HTERT RPE-1 (cell line): ENCODE measurements around the gene PRKN.

Experiments
- in situ Hi-C: fragments of 300-500 bp; cut with MboI; formaldehyde crosslinking; loops from 4 replicates; pipeline ENCODE4 v1.14.3; 2020; ENCODE audit warnings: low sequenced_read_pairs

Gene PRKN

DNA sequence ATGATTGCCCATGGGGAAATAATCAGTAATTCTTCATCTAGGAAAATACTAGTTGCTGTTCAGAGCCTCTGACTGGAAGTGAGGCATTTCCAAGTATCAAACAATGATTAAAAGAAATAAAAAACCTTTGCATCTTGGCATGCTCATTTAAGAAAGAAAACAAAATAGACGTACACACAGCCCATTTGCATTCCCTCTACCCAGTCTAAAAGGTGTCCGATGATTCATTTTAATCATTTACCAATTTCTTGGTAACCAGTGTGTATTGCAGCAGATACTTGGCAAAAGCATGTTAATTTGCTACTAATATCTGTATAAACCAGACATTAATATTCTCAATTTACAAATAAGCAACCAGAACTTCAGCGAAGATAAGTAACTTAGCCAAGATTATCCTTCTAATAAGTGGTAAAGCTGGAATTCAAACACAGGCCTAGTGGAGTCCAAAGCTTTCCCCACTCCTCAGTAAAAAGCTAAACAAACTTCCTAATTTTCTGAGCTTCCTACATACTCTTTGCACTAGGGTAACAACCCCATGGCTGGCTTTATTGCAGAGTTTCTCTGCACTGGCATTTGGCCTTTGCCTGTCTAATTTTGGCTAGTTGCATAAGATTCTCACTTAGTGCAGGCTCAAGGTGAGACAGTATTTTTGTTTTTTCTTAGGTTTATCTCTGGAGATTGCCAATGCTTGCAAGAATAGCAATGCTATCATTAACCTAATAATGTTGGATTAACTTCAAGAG, 338.1 kb downstream of the PRKN start:
- in situ Hi-C loops, result no loop called here

DNA sequence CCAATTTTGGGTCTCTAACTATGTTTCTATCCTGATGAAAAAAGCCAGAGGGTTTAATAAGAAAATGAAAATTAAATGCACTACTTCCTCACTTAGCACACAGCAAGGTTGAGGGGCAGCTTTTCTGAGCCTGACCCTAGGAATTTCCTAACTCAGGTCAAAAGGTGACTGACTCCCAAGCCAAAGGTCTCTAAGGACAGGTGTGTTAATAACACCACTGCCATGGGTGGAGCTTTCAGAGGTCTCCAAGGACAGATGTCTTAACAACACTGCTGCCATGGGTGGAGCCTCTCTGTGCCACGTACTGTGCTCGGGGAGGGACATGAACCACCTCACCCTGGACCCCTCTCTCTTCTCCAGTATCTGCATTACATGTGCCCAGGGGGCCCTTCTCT, 339.2 kb downstream of the PRKN start:
- in situ Hi-C loops, result no loop called here

DNA sequence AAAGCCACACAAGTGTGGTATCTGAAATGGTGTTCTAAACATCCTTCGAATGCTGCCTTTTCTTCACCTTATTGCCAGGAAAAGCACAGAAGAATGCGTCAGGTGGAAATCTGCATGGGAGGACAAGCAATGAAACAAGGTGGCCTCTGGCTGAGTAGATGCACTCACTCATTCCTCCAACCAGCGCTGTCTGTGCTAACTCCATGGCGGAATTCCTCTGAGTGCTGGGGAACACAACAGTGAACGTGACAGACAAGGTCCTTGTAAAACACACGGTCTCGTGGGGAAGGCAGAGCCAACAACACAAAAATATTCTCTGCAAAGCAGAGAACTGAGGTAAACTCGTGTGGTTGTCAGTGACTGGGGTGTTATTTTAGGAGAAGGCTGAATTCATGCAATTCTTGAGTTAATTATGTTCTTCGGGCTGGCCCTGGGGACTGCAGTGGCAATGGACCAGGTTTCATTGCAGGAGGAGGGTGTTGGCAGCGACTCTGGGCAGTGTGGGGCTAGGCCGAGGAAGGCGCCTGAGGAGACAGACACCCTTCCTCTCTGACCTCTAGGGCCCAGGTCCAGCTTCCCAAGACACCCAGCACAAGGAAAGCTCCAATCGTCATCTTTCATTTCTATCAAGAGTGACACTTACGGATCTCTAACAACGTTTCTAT, 339.7 kb downstream of the PRKN start:
- in situ Hi-C loops, result no loop called here

DNA sequence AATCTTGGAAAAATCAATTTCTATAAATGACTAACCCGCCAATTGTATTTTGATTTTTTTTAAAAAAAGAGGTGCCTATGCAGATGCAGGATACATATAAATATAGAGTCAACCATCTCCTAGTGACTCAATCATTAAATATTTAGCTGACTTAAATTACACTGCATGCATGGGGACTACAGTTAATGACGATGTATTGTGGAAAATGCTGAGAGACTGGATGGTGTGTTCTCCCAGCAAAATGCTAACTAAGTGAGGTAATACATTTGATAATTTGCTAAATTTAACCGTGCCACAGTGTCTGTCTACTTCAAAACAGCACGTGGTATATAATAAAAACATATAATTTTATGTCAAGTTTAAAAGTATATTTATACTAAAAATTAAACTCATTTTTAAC, 341.6 kb downstream of the PRKN start:
- in situ Hi-C loops, result no loop called here

DNA sequence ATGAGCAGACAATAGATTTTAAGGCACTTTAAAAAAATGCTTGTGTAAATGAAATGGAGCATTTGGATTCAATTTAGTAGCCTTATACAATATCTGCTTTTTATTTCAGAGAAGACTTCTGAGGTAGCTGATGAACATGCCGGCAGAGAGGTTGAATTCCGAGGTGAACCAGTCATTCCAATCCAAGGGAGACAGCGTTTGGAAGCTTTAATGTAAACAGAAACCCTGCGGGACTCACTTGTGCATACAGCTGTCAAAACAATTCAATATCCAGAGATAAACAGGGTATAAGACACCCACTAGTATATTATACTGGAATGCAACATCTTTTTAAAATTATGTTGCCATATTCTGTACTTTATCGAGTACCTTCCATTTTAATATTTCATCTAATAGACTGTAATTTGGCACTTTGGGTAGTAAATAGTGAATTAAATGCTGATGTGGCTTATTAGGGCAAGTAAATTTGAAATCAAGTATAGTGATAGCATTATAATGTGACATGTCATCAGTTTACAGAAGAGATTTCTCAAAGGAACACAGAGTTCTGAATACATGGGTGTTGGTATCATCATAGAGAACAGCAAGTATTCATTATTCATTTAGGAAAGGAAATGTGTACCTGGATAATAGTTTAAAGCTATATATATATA, 347.7 kb downstream of the PRKN start:
- in situ Hi-C loops, result no loop called here

DNA sequence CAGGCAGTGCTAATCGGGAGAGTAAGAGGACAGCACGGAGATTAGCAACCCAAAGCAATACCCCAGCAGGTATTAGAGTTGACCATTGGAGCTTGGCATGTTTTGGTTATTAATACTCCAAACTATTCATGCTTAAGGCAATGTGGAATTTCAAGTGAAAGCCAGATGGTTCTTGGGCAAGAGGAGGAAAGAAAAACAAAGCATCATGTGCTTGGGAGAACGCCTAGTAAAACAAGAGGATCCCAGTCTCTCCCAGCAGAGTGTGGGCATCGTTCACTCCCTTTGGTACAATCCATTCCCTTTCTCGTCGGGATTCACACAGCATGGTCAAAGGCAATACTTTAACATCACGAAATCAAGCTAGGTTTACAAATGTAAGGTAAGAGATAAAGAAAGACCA, 349.8 kb downstream of the PRKN start:
- in situ Hi-C loops, result no loop called here

DNA sequence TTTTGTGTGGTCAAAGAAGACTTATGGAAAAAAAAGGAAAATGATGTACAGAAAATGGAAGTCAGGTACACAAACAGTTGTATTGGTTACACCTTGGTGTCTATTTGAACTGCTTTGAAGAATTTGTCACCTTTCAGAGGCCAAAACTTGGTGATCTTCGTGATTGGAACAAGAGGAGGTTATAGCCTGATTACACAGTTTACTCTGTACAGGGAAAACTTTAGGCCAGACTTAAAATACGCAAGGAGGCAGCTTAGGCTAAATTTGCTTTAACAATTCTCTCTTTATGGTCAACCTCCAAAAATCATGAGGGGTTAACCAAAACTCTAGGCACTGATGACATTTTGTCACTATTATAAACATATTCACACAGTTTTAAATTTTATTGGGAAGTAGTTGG, 353.7 kb downstream of the PRKN start:
- in situ Hi-C loops, result no loop called here

DNA sequence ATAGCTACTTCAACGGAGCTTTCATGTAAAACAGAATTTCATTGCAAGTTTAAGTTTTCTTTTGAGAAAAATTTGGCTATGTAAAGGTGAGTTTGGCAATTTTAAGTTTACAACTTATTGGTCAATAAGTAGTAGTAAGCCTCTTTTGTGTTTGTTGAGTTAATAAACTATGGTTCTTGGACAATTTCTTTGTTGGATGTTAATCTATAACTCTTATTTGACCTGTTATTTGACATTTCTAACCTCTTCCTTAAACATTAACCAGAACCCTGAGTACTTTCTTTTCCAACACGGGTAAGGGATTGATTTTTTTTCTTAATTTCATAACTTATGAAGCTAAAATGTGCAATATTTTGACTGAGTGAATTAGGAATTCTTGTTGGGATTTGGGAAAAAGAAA, 354.4 kb downstream of the PRKN start:
- in situ Hi-C loops, result no loop called here

DNA sequence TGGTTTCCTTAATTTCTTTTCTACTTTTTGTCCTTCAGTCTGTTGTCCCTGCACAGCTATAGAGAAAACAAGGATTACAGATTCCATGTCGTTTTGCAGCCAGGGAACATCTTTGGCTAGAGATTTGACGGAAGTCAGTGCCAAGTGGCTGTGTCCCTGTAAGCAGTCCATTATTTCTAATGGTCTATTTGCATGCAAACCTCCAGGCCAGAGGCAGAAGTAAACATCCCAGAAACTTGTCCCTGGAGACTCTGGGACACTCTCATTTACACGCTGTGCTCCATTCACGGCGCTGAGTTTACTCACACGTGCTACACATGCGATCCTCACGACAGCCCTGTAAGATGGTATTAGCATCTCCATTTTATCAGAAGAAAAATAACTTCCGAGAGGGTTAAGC, 355.5 kb downstream of the PRKN start:
- in situ Hi-C loops, result no loop called here

DNA sequence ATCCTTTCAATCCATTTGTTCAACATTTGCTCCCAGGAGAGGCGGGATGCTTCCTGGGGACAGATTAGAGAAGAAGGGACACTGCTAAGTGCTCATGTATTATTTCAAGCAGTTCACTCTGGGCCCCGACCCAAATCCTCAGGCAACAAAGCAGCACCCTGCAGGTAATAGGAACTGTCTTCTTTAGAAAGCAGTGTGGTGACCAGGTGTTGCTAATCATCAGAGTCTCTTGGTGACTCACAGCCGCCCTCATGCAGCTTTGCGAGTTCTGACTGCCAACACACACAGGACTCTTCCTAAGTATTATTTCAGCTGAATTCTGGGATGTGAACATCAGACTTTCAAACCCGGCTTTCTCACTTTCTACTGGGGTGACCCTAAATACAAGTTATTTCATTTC, 356.4 kb downstream of the PRKN start:
- in situ Hi-C loops, result no loop called here

DNA sequence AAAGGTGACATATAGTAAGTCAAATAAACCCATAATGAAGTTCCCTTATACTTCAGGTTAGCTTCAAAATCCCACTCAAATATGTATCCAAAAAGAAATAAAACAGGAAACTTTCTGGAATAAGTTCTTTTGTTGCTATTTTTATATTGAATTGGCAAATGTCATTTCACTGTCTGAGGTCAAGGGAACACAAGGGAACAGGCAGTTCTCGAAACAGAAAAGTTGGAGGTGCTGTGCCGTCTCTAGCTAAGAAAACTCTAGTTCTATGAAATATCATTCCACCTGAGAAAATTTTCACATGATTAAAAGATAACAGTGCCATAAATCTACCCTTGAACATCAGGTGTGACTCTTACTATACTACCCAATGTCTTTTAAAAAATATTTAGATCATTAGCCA, 358.5 kb downstream of the PRKN start:
- in situ Hi-C loops, result no loop called here

DNA sequence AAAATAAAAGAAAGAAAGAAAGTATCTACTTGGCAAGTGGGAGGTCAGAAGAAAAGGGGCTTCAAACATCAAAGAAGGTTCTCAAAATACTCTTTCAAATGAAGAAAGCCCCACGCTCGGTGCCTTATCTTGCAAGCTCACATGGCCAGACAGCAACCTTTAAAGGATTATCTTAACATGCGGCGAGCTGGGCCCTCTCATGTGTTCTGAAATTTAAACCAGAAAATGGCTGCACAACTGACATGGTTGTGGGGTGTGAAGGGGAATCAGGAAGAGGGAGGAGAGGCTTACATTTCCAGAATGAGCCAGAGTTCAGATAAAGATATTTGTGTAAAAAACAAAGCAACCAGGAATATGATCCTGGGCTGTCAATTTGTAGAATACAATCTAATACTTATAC, 363.1 kb downstream of the PRKN start:
- in situ Hi-C loops, result no loop called here

DNA sequence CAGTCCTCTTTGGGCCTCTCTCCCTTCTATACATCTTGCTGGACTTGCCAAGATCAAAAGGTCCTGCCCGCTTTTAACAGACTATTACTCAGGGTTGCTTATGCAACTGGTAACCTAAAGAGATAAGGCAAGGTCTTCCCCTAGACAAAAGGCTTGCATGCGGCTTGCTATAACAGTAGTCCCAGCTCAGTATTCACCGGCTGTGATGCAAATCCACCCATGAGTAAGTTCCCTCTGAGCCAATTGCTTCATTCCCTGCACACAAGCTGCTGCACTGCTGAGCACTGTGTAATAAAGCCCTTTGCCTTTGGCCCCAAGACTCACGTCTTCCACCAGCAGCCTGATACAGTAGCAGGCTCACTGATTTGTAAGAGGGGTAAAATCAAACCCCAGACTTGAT, 363.8 kb downstream of the PRKN start:
- in situ Hi-C loops, result no loop called here

DNA sequence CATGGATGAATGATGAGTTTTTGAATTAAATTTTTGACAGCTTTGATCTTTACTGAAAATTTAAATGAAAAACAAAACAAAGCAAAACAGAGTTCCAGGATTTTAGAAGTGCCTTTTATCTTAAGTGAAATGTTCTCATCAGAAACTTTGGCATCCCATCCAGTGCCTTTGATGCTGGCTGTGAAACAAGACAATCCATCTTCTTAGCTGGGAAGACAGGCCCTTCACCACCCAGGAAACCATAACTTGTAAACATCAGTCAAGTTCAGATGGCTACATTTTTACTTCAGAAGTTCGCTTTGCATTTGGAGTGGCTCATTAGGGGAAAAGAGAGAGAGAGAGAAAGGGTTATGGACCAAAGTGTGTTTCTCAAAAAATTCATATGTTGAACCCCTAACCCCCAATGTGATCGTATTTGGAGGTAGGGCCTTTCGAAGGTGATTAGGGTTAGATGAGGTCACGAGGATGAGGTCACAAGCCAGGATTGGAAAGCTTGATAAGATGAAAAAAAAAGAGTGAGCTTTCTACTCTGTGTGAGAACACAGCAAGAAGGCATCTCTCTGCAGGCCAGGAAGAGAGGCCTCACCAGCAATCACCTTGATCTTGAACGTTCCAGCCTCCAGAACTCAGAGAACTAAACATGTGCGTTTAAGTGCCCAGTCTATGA, 366.5 kb downstream of the PRKN start:
- in situ Hi-C loops, result no loop called here

DNA sequence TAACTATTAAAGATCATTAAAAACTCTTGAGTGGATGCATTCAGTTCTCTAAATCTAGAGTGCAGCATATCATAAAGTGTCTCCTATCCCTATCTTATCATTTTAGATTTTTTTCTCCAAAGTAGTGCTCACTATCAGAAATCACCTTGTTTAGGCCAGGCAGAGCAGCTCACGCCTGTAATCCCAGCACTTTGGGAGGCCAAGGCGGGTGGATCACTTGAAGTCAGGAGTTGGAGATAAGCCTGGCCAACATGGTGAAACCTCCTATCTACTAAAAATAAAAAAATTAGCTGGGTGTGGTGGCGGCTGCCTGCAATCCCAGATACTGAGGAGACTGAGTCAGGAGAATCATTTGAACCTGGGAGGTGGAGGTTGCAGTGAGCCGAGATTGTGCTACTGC, 368.9 kb downstream of the PRKN start:
- in situ Hi-C loops, result no loop called here

DNA sequence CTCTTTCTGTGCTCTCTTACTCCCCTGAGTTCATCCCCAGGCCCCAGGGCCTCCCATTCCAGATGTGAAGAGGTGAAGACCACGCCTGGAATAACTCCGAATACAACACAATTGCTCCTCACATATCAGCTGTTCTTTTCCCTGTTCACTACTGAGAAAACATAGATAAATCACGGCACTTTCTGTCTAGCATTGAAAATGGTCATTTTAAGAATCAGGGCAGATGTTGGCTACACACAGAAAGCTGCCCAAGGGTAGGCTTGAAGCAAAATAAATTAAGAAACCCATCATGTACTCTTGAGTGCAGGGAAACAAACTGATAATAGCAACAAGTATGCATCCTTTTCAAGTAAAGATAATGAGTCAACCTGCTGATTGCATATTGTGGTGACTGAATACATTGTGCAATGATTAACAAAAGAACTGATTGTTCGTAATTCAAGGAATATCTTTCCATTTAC, 382.5 kb downstream of the PRKN start:
- in situ Hi-C loops, result no loop called here

DNA sequence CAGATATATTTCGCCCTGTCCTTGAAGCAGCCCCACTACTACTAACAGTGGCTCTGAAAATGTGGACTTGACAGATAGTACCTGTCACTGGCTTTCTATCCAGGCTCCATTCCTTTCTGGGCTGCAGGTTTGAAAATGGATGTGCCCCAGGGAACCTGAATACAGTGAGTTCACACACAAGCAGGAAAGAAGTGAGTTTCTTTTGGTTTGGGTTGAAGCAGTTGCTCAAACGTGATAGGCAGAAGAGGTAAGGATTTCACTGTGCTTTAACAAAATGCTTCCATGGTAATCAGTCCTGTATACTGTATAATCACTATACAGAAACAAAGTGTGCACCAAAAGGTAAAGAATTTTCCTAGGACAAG, 382.9 kb downstream of the PRKN start:
- in situ Hi-C loops, result no loop called here

DNA sequence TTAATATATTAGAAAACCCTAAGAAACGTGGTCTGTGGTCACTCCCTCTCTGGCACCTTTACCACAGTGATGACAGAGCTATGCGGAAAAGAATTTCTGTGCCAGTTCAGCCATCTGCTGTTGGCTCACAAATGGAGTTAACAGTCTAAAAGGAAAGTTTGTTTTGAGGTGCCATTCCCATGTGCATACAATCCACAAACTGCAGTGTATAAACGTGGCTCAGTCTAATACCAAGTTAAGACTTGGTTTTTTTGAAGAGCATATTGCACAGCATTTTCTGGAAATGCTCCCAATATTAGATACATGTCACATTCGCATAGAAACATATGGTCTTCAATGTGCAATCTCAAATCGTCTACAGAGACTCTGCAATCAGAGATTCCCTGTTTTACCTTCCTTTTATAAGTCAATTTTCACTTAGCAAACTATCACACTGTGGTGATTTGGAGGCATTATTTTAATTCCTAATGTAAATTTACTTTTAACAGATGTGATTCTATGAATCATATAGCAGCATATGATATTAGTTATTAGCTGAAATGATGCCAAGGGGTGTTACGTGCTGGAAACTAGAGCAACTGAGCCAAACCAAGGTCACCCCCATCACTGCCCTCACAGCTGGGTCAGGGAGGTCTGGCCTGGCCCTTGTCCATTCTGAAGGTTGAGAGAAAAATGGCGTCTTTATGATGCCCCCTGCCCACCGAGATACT, 383.5 kb downstream of the PRKN start:
- in situ Hi-C loops, result no loop called here

DNA sequence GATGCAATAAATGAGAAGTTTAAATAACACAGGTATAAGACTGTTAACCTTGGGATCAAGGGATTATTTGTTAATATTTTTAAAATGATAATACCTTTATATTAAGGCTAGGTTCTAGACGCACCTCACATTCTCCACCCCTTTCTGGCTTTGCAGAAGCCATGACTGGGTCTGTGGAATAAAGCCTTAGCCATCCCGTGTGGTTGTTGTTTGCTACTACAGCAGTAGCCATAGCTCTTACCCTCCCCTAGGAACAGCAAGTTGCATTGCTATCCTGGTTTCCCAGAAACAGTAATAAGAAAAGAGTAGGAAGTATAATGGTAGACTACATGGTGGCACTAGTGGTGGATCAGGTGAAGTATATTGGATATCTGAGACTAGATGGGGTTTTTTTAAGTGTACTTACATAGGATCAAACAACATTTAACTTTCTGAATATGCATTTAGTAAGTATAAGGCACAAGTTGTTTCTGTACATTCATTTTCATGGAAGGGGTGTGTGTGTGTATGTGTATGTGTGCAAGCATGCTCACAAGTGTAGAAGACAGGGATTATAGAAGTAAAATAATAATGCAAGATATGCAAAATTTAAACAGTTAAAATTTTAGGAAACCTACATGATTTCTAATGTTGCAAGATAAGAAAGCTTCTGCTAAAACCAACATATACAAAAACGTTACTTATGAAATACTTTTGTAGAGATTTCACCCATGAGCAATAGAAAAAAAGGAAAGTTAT, 384.2 kb downstream of the PRKN start:
- in situ Hi-C loops, result no loop called here

DNA sequence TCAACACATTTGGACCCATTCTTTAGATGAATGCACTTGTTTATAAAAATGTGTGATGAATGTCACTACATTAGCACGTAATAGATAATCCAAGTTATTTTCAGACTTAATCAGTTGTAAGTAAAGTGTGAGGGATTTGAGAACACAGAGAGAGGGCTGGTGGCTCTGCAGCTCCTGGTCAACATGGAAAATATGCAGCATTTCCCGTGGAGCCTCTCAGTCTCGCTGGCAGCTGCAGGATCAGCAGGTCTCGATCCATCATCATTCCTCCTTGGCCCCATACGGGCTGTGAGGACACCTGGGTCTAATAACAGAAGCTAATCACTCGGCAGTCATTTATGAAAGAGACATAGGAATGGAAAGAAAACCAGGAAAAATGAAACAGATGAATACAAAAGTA, 390.2 kb downstream of the PRKN start:
- in situ Hi-C loops, result no loop called here
